NCI-H510A (cell line): ENCODE data around the gene MLLT1.

Experiments used
- DNase-seq: peaks from one replicate; lab custom pipeline; 2025; lab: John Stamatoyannopoulos, UW

Gene MLLT1

GRCh38 chr19:6235031-6235951 is 44.5 kb downstream of the MLLT1 start:
- no peak for DNase-seq

- DNase-seq, result no peak
Observed at GRCh38 chr19:6234527-6234926, 45.2 kb downstream of the MLLT1 start.

GRCh38 chr19:6233827-6234511 is 45.8 kb downstream of the MLLT1 start:
- no peak for DNase-seq

- DNase-seq, result no peak
Observed at GRCh38 chr19:6233056-6233826, 46.5 kb downstream of the MLLT1 start.

- no peak for DNase-seq
Observed at GRCh38 chr19:6232601-6233055, 47.1 kb downstream of the MLLT1 start.

GRCh38 chr19:6230991-6231448 is 48.8 kb downstream of the MLLT1 start:
- no peak for DNase-seq

GRCh38 chr19:6229951-6230712 is 49.6 kb downstream of the MLLT1 start:
- DNase-seq, result no peak

- DNase-seq, result no peak
Observed at GRCh38 chr19:6229216-6229913, 50.4 kb downstream of the MLLT1 start.

GRCh38 chr19:6228551-6229215 is 51.1 kb downstream of the MLLT1 start:
- DNase-seq, result no peak

- no peak for DNase-seq
Observed at GRCh38 chr19:6227936-6228325, 51.8 kb downstream of the MLLT1 start.

GRCh38 chr19:6227156-6227935 is 52.4 kb downstream of the MLLT1 start:
- DNase-seq, result no peak

GRCh38 chr19:6226444-6227155 is 53.2 kb downstream of the MLLT1 start:
- DNase-seq, result no peak

GRCh38 chr19:6226012-6226411 is 53.8 kb downstream of the MLLT1 start:
- no peak for DNase-seq

- DNase-seq, result no peak
Observed at GRCh38 chr19:6225232-6225865, 54.4 kb downstream of the MLLT1 start.

- DNase-seq, result no peak
Observed at GRCh38 chr19:6224308-6224675, 55.5 kb downstream of the MLLT1 start.

GRCh38 chr19:6223461-6224307 is 56.1 kb downstream of the MLLT1 start:
- DNase-seq, result no peak

- no peak for DNase-seq
Observed at GRCh38 chr19:6222884-6223283, 56.9 kb downstream of the MLLT1 start.
